Adipose tissue (tissue), 3 donors: Measurements from ENCODE around the gene COMT. TPM values are rescaled to one million over a fixed set of nuclear protein-coding genes. Genes with fewer than 3 reads are reported as not detected.

Source experiments
- H3K27ac ChIP-seq: one replicate; pipeline ENCODE4 v1.5.1; 2013; ENCODE audit warnings: low read depth, low read length
- WGBS, 3 donors: extraction: QIAGEN DNeasy Blood & Tissue Kit; methylation state at CpG; one replicate each; pipeline ENCODE4 v1.1.7; 2013; 5-methylcytosine and 5-hydroxymethylcytosine counted together
- polyA plus RNA-seq, 3 donors: library from polyadenylated mRNA; stranded (reverse); fragments of 200-250 nt; gene quantifications; one replicate each; pipeline ENCODE4 v1.2.3, GENCODE V29; 2013
- donor health status: healthy with polysubstance abuse.
- donor health status: Bipolar disorder and iron deficiency.
- donor health status: healthy.

Gene COMT
- polyA plus RNA-seq, 3 donors, result 70.9 to 173 (median 133) TPM

- WGBS, 3 donors, result 92 to 93% (median 93%) methylated on average over 49 to 50 of the region's 50 CpGs
- no peak overlapping the region for H3K27ac ChIP-seq
These were observed 31.3 kb downstream of the COMT start for GRCh38 chr22:19972652-19973550.

DNA sequence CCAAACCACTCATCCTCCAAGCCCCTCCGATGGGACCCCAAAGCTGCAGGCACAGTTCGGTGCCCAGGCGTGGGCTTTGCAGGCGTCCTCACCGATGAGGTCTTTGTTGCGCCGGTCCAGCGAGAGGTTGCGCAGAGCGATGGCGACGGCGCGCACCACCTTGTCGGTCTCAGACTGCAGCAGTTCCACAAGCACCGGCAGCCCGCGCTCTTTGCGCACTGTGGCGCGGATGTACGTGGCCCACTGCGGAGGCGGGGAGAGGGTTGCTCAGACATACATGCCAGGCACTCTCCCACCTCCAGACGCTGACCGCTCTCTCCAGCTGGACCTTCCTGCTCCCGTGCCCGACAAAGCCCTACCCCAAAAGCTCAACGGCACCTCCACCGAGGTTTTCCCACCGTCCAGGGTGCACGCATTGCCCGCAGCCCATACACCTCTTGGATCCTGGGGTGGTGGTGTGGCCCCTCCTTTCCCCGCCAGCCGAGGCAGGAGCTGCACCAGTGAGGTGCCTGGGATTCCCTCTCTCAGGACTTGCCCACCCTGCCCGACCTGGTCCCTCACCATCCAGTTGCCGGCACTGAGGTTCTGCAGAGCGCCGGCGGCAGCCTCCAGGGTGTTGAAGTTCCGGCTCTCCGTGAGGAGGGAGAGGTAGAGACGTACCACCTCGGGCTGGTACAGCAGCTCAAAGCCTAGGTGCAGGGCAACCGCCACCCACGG is 32.1 kb downstream of the COMT start:
- 94 to 97% (median 96%) methylated on average over 46 of the region's 46 CpGs for WGBS, 3 donors
- no peak overlapping the region for H3K27ac ChIP-seq

- WGBS, 3 donors, result 56 to 73% (median 58%) methylated on average over 11 of the region's 11 CpGs
- no peak overlapping the region for H3K27ac ChIP-seq
These were observed 32.8 kb downstream of the COMT start for GRCh38 chr22:19974268-19974861.

GRCh38 chr22:19974935-19975706 is 33.5 kb downstream of the COMT start:
- H3K27ac ChIP-seq, result no peak overlapping the region
- 45 to 87% (median 46%) methylated on average over 13 of the region's 13 CpGs for WGBS, 3 donors

DNA sequence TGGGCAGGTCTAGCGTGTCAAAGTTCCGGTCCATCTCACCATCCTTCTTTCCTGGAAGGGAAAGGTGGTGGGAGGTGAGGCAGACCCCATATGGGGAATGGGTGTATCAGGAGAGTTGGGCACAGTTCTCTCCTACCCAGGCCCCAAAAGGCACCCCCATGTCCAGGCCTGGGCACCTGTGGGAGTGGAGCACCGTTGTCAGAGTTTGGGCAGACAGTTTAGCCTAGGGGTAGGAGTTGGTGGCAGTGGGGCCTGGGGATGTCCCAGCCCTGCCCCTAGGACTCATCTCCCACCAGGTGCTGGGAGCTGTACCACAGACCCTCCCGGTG is 34.1 kb downstream of the COMT start:
- no peak overlapping the region for H3K27ac ChIP-seq
- 66 to 94% (median 81%) methylated on average over 4 of the region's 4 CpGs for WGBS, 3 donors

GRCh38 chr22:19976671-19977070 is 35.1 kb downstream of the COMT start:
- H3K27ac ChIP-seq, result no peak overlapping the region
- 87 to 93% (median 91%) methylated on average over 3 of the region's 3 CpGs for WGBS, 3 donors

DNA sequence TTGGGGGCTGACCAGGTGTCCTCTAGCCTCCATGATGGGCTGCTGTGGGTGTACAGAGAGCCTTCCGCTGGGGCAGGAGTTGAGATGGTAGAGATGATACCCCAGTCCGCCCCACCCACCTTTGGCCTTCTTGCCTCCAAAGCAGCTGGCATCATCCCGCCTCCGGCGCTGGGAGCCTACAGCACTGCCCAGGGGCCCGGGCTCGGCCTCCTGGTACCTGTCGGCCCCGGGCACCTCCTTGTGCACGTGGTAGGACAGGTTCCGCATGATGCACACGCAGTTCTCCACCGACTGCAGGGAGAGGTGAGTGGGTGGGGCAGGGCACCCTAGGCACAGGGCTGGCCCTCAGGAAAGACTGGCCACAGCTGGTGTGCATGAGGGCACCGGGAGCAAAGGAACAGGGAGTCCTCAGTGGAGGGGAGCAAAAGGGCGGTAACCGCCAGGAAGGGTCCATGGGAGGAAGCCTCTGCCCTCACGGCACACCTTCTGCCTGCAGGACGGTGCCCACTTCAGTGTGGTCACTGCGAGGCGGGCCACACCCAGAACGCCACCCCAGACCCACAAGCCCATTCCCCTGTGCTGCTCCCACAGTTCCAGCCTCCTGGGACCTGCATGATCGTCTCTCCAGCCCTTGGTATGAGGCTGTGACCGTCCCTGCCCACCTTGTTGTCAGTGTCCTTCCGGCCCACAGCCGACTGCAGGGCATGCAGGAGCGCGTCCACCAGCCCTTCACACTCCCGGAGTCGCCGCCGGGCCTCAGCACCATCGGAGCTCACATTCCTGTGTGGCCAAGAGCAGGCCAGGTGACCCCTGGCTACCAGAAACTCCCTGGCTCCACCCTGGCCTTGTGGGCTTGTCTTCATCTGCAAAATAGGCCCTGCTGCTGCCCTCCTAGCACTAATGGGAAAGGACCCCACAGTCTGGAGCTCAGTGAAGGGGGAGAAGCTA is 36.0 kb downstream of the COMT start:
- H3K27ac ChIP-seq, result no peak overlapping the region
- 92 to 96% (median 92%) methylated on average over 32 of the region's 32 CpGs for WGBS, 3 donors

- H3K27ac ChIP-seq, result no peak overlapping the region
- 95 to 96% (median 96%) methylated on average over 17 of the region's 17 CpGs for WGBS, 3 donors
These were observed 37.2 kb downstream of the COMT start for GRCh38 chr22:19978748-19979147.

DNA sequence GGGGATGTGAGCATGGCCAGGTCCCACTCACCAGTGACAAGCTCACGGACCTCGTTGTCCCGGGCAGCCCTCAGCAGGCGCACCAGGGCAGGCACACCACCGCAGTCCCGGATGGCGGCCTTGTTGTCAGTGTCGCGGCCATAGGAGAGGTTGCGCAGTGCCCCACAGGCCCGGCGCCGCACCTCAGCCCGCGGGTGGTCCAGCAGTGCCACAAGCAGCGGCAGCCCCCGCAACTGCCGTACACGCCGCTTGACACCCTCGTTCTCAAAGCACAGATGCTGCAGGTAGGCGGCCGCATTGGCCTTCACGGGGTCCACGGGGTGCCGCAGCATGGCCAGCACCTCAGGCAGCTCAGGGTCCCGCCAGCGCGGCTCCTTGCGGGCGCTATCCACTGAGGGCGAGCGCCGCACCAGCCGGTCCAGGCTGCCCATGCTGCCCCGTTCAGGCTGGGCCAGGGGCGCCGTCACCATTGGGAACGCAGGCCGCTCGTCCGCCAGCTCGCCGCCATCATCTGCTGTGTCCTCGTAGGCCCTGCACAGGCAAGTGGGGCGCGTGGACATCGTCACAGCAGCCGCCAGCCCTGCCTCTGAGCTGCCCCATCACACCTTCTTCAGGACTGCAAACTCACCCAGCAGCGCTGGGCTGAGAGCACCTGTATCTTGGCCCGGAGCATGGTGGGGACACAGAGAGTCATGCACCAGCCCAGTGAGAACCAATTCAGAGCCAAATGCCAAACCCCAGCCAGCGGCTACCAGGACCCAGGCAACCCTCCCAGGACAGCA is 38.3 kb downstream of the COMT start:
- WGBS, 3 donors, result 94 to 95% (median 94%) methylated on average over 47 to 52 of the region's 52 CpGs

GRCh38 chr22:19980766-19981165 is 39.2 kb downstream of the COMT start:
- H3K27ac ChIP-seq, result no peak overlapping the region
- 86 to 96% (median 93%) methylated on average over 7 of the region's 7 CpGs for WGBS, 3 donors

More for the DNA sequence above, 38.3 kb downstream of the COMT start:
- no peak overlapping the region for H3K27ac ChIP-seq

- 92 to 95% (median 95%) methylated on average over 33 of the region's 33 CpGs for WGBS, 3 donors
- no peak overlapping the region for H3K27ac ChIP-seq
These were observed 39.8 kb downstream of the COMT start for GRCh38 chr22:19981171-19981960.

DNA sequence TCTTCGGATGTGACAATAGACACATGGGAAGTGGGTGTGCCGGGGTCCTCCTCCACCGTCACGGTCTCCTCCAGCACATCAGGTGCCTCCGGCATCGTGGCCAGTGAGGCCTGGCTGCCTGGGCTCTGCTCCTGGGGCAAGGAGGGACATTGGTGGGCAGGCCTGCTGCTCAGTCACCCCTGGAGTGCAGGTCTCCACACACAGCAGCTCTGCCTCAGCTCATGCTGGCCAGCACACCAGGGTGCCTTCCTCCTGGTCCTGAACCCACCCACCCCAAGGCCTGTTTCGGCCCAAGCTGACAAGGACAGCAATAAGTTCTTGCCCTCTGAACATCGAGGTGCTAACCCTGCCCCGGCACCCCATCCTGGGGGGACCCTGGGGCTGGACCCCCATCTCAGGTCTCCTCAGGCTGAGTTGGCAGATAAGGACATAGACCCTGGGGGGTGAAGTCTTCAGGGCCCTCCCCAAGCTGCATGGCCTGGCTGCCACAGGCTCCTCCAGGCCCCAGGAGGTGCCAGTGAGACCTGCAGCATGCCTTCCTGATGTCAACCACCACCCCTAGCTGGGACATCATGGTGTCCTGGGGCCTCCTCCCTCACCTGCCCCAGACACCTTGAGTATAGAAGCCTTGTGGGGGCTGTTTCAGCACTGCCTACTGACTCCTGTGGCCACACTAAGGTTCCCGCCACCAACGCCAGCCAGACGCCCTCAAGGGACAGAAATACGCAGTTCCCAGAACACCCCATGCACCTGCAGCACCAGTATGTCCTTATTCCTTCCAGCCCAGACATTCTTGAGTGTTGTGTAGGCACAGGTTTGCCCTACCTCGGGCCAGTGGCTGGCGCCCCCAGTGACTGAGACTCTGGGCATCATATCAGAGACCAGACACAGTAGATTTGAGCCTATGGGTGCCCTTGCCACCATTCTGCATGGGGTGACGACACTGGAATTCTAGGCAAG is 40.7 kb downstream of the COMT start:
- WGBS, 3 donors, result 92 to 97% (median 95%) methylated on average over 16 of the region's 16 CpGs
- no peak overlapping the region for H3K27ac ChIP-seq

DNA sequence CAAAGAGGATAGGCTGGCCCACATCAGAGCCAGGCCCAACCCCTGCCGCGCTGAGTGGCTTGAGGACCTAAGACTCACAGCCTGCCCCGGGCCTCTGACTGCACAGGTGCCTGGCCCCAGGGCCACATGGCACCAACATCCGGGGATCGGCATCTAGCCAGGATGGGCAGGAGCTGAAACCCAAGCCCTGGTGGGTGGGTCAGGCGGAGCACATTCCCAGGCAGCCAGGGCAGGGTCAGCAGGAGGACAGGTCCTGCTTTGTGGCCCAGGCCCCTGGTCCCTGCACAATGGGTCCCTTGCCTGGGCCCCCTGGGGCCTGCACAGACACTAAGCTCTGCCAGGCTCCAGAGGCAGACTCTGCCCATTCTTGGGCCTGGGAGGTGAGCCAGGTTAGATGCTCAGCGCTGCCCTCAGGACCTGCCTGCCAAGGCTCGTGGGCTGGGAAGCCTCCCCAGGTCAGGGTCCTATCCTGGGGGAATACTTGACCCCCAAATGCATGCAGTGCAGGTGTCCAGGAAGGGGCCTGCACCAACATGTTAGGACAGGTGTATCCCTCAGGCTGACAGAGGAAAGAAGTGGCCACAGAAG is 41.5 kb downstream of the COMT start:
- 91 to 95% (median 94%) methylated on average over 8 of the region's 8 CpGs for WGBS, 3 donors
- H3K27ac ChIP-seq, result no peak overlapping the region

DNA sequence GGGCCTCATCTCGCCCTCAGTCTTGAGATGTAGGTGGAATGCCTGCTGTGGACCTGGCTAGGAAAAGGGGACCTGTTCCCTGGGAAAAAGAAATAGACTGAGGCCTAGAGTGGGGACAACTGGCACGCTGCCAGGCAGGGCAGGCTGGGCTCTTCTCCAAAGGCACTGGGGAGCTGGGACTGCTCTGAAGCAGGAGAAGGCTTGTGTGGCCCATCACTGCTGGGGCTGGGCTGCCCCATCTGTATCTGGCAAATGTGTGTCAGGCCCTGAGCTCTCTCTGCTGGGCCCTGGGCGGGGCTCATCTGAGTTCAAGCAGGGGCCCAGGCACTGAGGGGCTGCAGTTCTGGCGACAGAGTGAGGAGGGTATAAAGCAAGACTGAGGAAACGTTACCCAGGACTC is 42.2 kb downstream of the COMT start:
- WGBS, 3 donors, result 71 to 84% (median 82%) methylated on average over 5 of the region's 5 CpGs
- H3K27ac ChIP-seq, result no peak overlapping the region
